DND-41 (cell line): ENCODE data around the gene MKNK1.

Experiments
- ATAC-seq: fragments of 200-7000 bp; cut with Tn5 transposase; 3 replicates; pipeline ENCODE4 v1.9.1; 2021; ENCODE audit warnings: low read depth; ENCODE audit not compliant: insufficient read depth
- DNase-seq: peaks from one replicate; pipeline ENCODE4 v3.0.0-alpha.2; 2020
- H2AFZ ChIP-seq: 2 replicates; pipeline ENCODE4 v1.6.0; 2012; ENCODE audit warnings: low read depth, low read length
- H3K27ac ChIP-seq: 2 replicates; pipeline ENCODE4 v1.5.1; 2012; ENCODE audit warnings: low read length, inconsistent platforms
- H3K27me3 ChIP-seq: fragments of 200-600 bp; sonication (generic); 2 replicates; pipeline ENCODE4 v1.6.0; 2012; ENCODE audit warnings: low read length, mild to moderate bottlenecking, inconsistent platforms; ENCODE audit not compliant: insufficient read depth, poor library complexity
- H3K36me3 ChIP-seq: 2 replicates; pipeline ENCODE4 v1.5.1; 2012; ENCODE audit warnings: low read length, inconsistent platforms; ENCODE audit not compliant: insufficient read depth
- H3K4me1 ChIP-seq: 2 replicates; pipeline ENCODE4 v1.5.1; 2012; ENCODE audit warnings: mild to moderate bottlenecking, low read length; ENCODE audit not compliant: insufficient read depth
- H3K4me2 ChIP-seq: 2 replicates; pipeline ENCODE4 v1.6.0; 2012; ENCODE audit warnings: mild to moderate bottlenecking, moderate library complexity, low read length, inconsistent platforms; ENCODE audit not compliant: insufficient read depth
- H3K4me3 ChIP-seq, 2 experiments: fragments of 200-600 bp in 1 of 2; shearing (Covaris generic) in 1 of 2; 2 replicates each; pipeline ENCODE4 v1.5.1; 2012 to 2016; ENCODE audit warnings: inconsistent platforms in 2 of 2, low read length in 2 of 2, mild to moderate bottlenecking in 2 of 2, low read depth in 1 of 2, moderate library complexity in 1 of 2
- H3K79me2 ChIP-seq: 2 replicates; pipeline ENCODE4 v1.6.0; 2012; ENCODE audit warnings: low read length, inconsistent platforms; ENCODE audit not compliant: insufficient read depth
- H3K9ac ChIP-seq: 2 replicates; pipeline ENCODE4 v1.6.0; 2012; ENCODE audit warnings: low read depth, mild to moderate bottlenecking, inconsistent platforms, low read length, moderate library complexity
- H3K9me3 ChIP-seq: 2 replicates; pipeline ENCODE4 v1.5.1; 2012; ENCODE audit warnings: low read length, moderate library complexity, mild to moderate bottlenecking, inconsistent platforms; ENCODE audit not compliant: insufficient read depth, severe bottlenecking
- H4K20me1 ChIP-seq: 2 replicates; pipeline ENCODE4 v1.6.0; 2012; ENCODE audit warnings: low read length; ENCODE audit not compliant: insufficient read depth
- CTCF ChIP-seq: IDR thresholded peaks from 2 replicates; pipeline ENCODE4 v1.5.1; 2012; ENCODE audit warnings: borderline replicate concordance, low read length, moderate library complexity, mild to moderate bottlenecking; ENCODE audit not compliant: poor library complexity, severe bottlenecking; ENCODE audit errors: extremely low read depth
- EZH2 ChIP-seq: IDR thresholded peaks from 3 replicates; pipeline ENCODE4 v1.6.1; 2012; ENCODE audit warnings: borderline replicate concordance, low read depth, mild to moderate bottlenecking, moderate library complexity, low read length, inconsistent platforms; ENCODE audit not compliant: severe bottlenecking

Gene MKNK1

GRCh38 chr1:46616277-46617107 lies 12.4 kb upstream of the MKNK1 start, which contains the start of gene MOB3C:
TSS of gene MOB3C (minus strand) at chr1:46616811. CDS start at chr1:46613321, 3,490 bp downstream.
- H3K79me2 ChIP-seq: no peaks in the 10 kb centered on the region
- H3K9me3 ChIP-seq: no peaks in the 10 kb centered on the region
- H3K36me3 ChIP-seq: no peaks in the 10 kb centered on the region
- H3K4me3 ChIP-seq: peak within 1 kb of the TSS; percentile 47 to 78
- H4K20me1 ChIP-seq: no peaks in the 10 kb centered on the region
- H3K4me2 ChIP-seq: peak within 1 kb of the TSS; percentile 96
- peaks cover 4% of the 10 kb centered on the region for H3K27me3 ChIP-seq
- peak within 1 kb of the TSS; percentile 92 for H2AFZ ChIP-seq
- peak; percentile 86 for ATAC-seq
- peaks cover 20% of the 10 kb centered on the region for H3K4me1 ChIP-seq
- peak within 1 kb of the TSS; percentile 71 for H3K27ac ChIP-seq
- TF ChIP-seq CTCF (no peak), EZH2 (peak; percentile 47)
- peak within 1 kb of the TSS; percentile 65 for H3K9ac ChIP-seq
- DNase-seq: peak; percentile 77

GRCh38 chr1:46615735-46616134 lies 11.7 kb upstream of the MKNK1 start:
- Histone ChIP-seq H3K4me3 (peak overlapping the region; percentile 47 to 78), H3K9ac (peak overlapping the region; percentile 65), H3K27ac (peak overlapping the region; percentile 71)

GRCh38 chr1:46615088-46615487 lies 11.0 kb upstream of the MKNK1 start:
- H3K27ac ChIP-seq: no peak overlapping the region
- no peaks in the 10 kb centered on the region for H3K36me3 ChIP-seq
- H3K4me2 ChIP-seq: peak overlapping the region; percentile 96
- H3K4me3 ChIP-seq: peak overlapping the region in 1 of 2 experiments; percentile 78; a peak in 2 of 4 replicates
- ATAC-seq (no peak), DNase-seq (no peak)
- peak overlapping the region; percentile 65; the same call in 1 of the 2 replicates for H3K9ac ChIP-seq
- TF ChIP-seq CTCF (no peak), EZH2 (no peak)
- H2AFZ ChIP-seq: no peak overlapping the region; the same call in 1 of the 2 replicates
- H3K27me3 ChIP-seq: peaks cover 4% of the 10 kb centered on the region
- peaks cover 20% of the 10 kb centered on the region for H3K4me1 ChIP-seq
- H4K20me1 ChIP-seq: no peaks in the 10 kb centered on the region
- H3K79me2 ChIP-seq: no peaks in the 10 kb centered on the region
- no peaks in the 10 kb centered on the region for H3K9me3 ChIP-seq

More at GRCh38 chr1:46615735-46616134, 11.7 kb upstream of the MKNK1 start:
- TF ChIP-seq CTCF (no peak), EZH2 (no peak)
- DNase-seq: peak; percentile 35
- Histone ChIP-seq H3K27me3 (peaks cover 4% of the 10 kb centered on the region), H3K79me2 (no peaks in the 10 kb centered on the region), H3K9me3 (no peaks in the 10 kb centered on the region), H3K4me1 (peaks cover 20% of the 10 kb centered on the region), H4K20me1 (no peaks in the 10 kb centered on the region), H3K4me2 (peak overlapping the region; percentile 96), H3K36me3 (no peaks in the 10 kb centered on the region), H2AFZ (peak overlapping the region; percentile 92)
- peak; percentile 17; the same call in 2 of the 3 replicates for ATAC-seq
